Measurements from ENCODE around the gene PTPRM.

DNA sequence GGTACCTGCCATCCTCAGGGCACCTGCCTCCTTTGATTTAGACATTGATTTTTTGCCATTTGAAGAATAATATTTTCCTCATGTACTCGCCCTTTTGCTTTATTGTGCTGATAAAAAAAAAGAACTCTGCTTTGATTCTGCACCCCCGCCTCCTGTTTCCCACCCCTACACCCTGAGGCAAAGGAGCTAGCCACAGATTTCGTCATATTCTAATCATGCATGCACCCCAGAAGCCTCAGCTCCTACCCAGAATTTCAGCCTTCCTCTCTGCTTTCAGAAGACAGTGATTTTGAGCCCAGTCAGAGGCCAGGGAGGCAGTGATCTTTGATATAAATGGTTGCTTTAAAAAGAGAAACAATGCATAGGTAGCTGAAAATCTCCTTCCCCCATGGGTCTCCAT is 329.0 kb downstream of the PTPRM start:
- TF ChIP-seq, protein P1, sequence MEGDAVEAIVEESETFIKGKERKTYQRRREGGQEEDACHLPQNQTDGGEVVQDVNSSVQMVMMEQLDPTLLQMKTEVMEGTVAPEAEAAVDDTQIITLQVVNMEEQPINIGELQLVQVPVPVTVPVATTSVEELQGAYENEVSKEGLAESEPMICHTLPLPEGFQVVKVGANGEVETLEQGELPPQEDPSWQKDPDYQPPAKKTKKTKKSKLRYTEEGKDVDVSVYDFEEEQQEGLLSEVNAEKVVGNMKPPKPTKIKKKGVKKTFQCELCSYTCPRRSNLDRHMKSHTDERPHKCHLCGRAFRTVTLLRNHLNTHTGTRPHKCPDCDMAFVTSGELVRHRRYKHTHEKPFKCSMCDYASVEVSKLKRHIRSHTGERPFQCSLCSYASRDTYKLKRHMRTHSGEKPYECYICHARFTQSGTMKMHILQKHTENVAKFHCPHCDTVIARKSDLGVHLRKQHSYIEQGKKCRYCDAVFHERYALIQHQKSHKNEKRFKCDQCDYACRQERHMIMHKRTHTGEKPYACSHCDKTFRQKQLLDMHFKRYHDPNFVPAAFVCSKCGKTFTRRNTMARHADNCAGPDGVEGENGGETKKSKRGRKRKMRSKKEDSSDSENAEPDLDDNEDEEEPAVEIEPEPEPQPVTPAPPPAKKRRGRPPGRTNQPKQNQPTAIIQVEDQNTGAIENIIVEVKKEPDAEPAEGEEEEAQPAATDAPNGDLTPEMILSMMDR (IDR thresholded peaks at IDR 0.05): no peak
- TF ChIP-seq POLR2A (IDR thresholded peaks at IDR 0.05): no peak

All from gastroesophageal sphincter (tissue), 3 donors.